Measurements from ENCODE around the gene MAML2.

MAML2 gene

DNA sequence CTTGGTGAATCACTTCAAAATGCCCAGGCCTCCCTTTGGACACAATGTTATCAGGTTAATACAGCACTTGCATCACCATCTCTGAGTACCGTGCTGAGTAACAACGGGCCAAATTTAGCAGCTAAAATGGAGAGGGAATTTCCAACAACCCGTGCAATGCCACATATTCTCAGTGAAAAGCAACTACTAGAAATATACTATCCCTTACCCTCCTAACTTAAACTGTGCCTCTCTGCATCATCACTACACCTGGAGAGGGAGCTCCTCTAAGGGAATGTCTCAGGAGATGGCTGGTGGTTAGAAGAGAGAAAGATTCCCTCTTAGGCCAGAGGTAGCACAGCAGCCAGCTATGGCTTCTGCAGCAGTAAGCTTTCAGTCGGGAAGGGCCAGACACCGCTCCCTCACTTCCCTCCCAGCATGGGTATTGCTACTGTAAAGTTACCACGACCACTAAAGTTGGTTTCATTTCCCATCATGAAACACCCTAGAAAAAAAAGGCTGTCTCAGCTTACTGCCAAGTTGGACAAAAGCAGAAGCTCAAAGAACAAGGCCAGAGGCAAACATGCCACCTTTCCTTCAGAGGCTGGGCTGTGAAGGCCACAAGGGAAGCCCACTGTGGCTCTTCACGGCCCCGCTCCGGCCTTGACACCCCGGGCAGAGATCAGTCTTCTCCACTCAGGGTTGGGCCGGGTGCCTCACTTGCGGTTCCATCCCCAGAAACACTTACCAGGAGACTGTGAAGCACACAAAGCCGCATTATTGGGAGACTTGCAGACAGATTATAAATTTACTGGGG is 3.9 kb downstream of the MAML2 start:
- peak; percentile 49 for DNase-seq

GRCh38 chr11:96337541-96338431 is 5.2 kb downstream of the MAML2 start:
- peak; percentile 18 for DNase-seq

- peak; percentile 11 for DNase-seq
Measured at GRCh38 chr11:96335388-96335787, 7.6 kb downstream of the MAML2 start.

GRCh38 chr11:96334219-96334618 is 8.8 kb downstream of the MAML2 start:
- DNase-seq: no peak

- no peak for DNase-seq
Measured at GRCh38 chr11:96333191-96333719, 9.7 kb downstream of the MAML2 start.

DNA sequence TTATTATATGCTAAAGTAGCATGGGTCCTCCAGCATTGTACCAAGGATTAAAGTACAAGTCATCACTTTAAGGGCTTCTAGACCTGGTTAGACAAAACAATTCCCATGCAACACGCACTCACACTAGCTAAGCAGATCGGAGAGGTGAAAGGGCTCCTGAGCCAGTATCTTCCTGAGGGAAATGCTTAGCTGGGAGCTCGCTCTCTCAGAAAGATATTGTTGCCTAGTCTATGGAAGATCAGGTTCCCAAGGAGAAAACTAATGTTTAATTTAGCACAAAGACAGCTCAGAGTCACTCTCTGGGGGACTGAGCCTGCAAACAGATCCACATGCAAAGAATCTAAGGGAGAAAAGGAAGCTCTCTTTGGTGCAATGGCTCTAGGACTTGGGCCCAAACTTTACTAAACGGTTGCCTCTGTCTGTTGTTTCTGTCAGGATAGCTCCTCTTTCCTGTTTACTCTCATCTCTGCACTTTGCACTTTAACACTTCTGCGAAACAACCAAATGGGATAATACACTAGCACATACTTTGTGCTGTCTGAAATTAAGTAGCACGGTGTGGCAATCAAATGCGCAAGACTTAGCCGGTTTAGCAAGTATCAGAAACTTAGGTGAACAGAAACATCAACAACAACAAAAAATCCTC is 10.7 kb downstream of the MAML2 start:
- no peak for DNase-seq

- DNase-seq: no peak
Measured at GRCh38 chr11:96331699-96332116, 11.3 kb downstream of the MAML2 start.

- no peak for DNase-seq
Measured at GRCh38 chr11:96330511-96330859, 12.5 kb downstream of the MAML2 start.

- DNase-seq: no peak
Measured at GRCh38 chr11:96329855-96330510, 13.0 kb downstream of the MAML2 start.

DNA sequence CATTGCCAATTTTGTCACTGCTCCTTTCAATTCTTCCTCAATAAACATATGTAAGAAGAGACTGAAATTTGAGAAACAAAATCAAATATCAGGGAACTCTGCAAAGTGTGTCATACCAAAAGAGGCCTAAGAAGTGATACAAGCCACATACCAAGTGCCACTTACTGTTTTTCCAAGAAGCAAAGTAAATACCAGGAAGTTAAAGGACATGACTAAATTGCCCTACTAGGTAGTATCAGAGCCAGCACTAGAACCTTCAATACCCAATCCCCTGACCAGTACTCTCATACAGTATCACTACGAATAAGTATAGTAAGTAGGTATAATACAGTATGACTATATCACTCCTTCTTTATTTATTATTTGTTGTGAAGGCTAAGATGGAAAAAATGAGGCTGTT is 13.6 kb downstream of the MAML2 start:
- peak; percentile 52 for DNase-seq

DNA sequence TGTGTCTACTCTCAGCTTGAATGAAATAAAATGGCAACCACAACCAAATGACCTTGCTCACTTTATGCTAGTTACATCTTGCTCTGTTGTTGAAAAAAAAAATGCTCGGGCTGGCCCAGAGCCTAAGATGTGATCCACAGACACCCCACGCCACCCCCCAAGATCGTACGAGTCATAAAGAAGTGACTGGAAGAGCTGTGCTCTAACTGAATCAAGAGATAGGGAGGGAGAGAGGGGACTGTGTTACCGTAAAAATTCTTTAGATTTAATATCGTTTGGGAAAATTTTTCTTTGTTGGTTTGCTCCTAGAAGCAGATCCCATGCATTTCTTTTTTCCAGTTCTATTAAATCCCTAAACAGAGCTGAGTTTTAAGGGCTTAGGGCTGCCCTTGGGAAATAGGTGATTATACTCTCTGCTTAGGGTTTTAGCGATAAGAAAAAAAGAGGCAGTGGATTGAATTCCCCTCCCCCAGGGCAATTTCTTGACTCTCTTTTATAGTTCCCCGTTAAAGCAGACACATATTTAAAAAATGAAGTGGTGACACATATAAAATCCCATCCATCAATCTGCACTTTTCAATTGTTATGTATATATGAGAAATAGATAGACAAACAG is 14.5 kb downstream of the MAML2 start:
- no peak for DNase-seq

DNA sequence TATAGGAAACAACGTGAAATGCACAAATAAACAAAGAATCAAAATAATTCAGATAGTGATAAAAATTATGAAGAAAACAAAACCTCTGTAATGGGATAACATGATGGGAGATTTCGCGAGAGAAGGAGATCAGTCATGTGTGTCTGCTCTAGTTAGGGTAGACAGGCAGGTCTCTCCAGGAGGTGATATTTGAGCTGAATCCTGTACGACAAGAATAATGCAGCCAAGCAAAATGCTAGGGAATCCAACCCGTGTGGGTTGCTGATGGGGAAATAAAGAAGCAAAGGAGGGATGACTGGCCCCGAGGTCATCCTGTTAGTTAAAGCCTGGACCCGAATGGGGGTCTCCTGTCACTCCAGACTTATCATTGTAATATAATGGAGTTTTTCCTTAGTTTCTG is 16.0 kb downstream of the MAML2 start:
- no peak for DNase-seq

DNA sequence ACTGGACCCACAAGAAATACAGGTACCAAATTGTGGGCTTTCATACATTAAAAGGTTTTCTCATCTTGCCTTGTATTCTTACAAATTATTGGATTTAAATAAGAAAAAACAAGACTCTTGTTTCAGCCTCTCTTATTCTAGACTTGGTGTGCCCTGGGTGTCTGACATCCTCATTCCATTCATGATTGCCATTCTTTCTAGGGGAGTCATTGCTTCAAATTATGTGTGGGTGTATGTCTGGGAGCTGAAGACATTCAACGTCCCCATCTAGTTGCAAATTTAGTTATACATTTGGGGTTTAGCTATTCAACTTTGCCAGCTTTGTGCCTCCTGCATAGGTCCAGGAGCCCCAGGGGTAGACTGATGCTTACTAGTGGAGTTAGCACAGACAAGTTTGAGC is 18.1 kb downstream of the MAML2 start:
- DNase-seq: no peak

GRCh38 chr11:96323642-96323985 is 19.4 kb downstream of the MAML2 start:
- DNase-seq: no peak

DNA sequence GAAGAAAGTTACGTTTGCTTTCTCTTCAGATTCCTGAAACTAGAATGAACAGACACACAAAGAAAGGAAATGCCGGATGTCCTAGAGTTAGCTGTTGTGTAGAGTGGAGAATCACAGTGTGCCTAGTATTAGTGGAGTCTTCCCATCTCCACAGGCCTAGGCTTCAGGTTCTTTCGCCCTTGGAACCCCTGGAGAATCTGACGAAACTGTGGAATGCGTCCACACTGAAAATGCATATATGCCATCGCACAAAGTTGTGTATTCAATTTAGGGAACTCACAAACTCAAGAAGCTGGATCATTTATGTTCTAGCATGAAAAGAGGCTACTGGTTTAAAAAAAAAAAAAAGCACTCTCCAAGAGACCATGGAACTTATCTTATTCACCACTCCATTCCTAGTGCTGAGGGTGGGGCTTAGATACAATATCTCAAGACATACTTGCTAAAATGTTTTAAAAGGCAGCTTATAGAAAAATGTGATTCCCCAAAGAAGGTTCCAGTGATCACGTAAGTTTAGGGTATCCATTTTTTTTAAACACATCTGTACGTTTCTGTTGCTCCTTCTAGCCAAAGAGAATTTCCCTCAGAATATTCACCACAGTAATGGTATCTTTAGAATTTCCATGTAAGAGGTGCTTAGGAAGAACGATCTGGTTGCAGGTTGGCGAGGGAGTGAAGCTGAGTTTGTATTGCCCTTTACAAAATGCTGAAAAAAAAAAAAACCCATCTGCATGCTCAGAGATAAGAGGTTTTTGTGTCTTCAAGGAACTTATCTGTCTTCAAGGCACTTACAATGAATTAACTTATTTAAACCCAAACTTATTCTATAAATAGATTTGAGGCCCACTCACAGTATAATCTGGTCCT is 20.0 kb downstream of the MAML2 start:
- peak; percentile 29 for DNase-seq

DNA sequence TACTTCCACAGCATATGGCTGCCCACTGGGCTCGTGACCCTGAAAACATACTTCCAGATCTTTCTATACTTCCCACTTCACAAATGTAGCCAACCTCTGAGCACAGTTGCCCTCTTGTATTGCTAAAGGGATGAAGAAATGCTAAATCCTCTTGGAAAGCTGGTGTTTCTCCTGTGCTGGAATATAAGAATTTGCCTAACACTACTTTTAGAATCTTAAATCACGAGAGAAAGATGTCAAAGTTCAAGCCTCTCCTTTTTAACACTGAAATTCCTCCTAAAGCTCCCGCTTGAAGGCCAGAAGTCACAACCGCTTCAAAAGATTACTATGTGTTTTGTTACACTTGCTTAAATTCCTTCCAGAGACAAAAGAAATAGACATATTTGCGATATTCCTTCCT is 21.9 kb downstream of the MAML2 start:
- DNase-seq: no peak

- no peak for DNase-seq
Measured at GRCh38 chr11:96319898-96320656, 22.9 kb downstream of the MAML2 start.

- peak; percentile 73 for DNase-seq
Measured at GRCh38 chr11:96318850-96319249, 24.1 kb downstream of the MAML2 start.

DNA sequence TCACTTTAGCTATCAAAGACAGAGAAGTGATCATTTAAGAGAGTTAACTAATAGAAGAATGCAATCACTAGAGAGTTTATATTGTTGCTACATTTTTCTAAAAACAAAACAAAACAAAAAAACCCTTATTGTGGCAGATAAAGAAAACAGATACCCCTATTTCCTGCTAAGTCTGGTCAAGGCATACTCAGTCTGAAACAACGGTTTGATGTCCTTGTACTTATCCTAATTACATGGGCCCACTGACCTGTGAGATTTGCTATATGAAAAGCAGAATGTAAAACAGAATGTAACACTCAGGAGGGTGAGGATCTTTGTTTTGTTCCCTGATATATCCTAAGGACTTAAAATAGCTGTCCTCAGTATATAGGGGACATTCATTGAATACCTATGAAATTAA is 24.6 kb downstream of the MAML2 start:
- no peak for DNase-seq

DNA sequence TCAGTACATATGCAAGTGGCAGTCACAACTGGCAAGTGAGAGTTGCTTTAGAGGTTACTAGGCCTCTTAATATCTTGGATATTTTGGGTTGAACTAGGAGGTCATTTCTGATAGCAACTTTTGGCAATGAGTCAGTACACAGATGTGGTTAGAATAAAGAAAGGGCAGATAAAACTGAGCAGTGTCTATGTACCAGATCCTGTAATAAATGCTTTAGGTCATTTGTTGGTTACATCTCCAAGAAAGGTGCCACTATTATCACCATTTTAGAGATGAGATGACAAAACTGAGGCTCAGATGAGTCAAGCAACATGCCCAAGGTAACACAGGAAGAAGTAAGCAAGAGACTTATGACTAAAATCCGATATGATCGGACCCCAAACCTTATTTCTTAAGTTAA is 25.0 kb downstream of the MAML2 start:
- DNase-seq: no peak

- no peak for DNase-seq
Measured at GRCh38 chr11:96317571-96317970, 25.4 kb downstream of the MAML2 start.
